Subcutaneous adipose tissue (tissue), 4 donors: ENCODE measurements around the gene ADAMTS7. TPM values are rescaled to one million over a fixed set of nuclear protein-coding genes. Genes with fewer than 3 reads are reported as not detected.

Experiments
- CTCF ChIP-seq: fragments of 450-650 bp; IDR thresholded peaks from one replicate; pipeline ENCODE4 v1.5.1; 2016; ENCODE audit warnings: low read depth, mild to moderate bottlenecking, control low read depth, antibody characterized with exemption, moderate library complexity
- total RNA-seq, 4 donors: library from RNA; depleted of rRNA; stranded (reverse); fragments of >200 nt; gene quantifications; one replicate each; pipeline ENCODE4 v1.1.0, GENCODE V29; 2016

Gene ADAMTS7
- total RNA-seq, 4 donors from 2014 or later = 4.6 to 10.2 (median 7.8) TPM

GRCh38 chr15:78732634-78733033 lies 78.6 kb downstream of the ADAMTS7 start:
- no peak for TF ChIP-seq CTCF

- no peak for TF ChIP-seq CTCF
Observed at GRCh38 chr15:78730955-78731354, 80.3 kb downstream of the ADAMTS7 start.

- no peak for TF ChIP-seq CTCF
Observed at GRCh38 chr15:78727561-78727960, 83.7 kb downstream of the ADAMTS7 start.

- TF ChIP-seq CTCF = no peak
Observed at GRCh38 chr15:78726870-78727551, 84.3 kb downstream of the ADAMTS7 start.

- TF ChIP-seq CTCF = no peak
Observed at GRCh38 chr15:78718837-78719236, 92.4 kb downstream of the ADAMTS7 start.

GRCh38 chr15:78717956-78718656 lies 93.2 kb downstream of the ADAMTS7 start:
- TF ChIP-seq CTCF = no peak

GRCh38 chr15:78716651-78717050 lies 94.6 kb downstream of the ADAMTS7 start:
- TF ChIP-seq CTCF = no peak
